Activated CD8-positive, alpha-beta memory T cell treated with anti-CD3 and anti-CD28 coated beads for 24 hours (primary cell): Measurements from ENCODE around the gene CCDC183.
"Not testable (repeated sequence)": the region's sequence is repeated elsewhere in the genome, so short reads cannot be mapped to it uniquely, and the experiment has no call there.

Source experiments
- DNase-seq: peaks from one replicate; pipeline ENCODE4 v3.0.0-alpha.2; 2020

The CCDC183 gene

GRCh38 chr9:136840140-136840876, 44.2 kb downstream of the CCDC183 start:
- no peak for DNase-seq

GRCh38 chr9:136840877-136841645, 44.9 kb downstream of the CCDC183 start:
- no peak for DNase-seq

GRCh38 chr9:136841646-136842379, 45.7 kb downstream of the CCDC183 start:
- DNase-seq = not testable (repeated sequence)

DNA sequence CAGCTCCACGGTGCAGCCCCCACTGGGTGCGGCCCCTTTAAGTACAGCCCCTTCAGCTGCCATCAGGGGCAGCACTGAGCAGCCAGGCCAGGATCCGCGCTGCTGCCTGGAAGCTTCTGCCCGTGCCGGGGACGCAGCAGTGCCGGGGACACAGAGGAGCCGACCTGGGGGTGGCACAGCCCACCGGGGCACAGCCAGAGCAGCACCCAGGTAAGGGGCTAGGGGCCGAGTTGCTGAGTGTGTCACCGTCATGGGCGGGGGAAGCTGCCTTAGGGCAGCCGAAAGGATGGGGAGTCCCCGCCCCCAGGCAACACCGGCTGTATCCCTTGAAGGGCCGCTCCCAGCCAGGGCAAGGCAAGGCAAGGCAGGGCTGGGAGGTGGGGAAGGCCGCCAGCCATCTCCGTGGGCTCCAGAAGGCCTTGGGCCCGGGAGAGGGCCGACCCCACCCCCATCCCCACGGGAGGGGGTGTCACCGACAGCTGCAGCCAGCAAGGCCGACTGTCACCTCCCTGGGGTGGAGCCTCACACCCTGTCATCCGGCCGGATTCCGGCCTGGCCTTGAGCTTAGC, 46.3 kb downstream of the CCDC183 start, which contains the start of gene AJM1:
Gene AJM1 (plus strand): TSS at position 99 of the 569 bp plus-strand sequence. CDS start 1,937 bp downstream, outside the sequence.
- DNase-seq = peak; percentile 94

- DNase-seq = not testable (repeated sequence)
These were observed 47.1 kb downstream of the CCDC183 start for GRCh38 chr9:136843159-136843800.

- DNase-seq = peak; percentile 88
These were observed 47.9 kb downstream of the CCDC183 start for GRCh38 chr9:136843801-136844740.

DNA sequence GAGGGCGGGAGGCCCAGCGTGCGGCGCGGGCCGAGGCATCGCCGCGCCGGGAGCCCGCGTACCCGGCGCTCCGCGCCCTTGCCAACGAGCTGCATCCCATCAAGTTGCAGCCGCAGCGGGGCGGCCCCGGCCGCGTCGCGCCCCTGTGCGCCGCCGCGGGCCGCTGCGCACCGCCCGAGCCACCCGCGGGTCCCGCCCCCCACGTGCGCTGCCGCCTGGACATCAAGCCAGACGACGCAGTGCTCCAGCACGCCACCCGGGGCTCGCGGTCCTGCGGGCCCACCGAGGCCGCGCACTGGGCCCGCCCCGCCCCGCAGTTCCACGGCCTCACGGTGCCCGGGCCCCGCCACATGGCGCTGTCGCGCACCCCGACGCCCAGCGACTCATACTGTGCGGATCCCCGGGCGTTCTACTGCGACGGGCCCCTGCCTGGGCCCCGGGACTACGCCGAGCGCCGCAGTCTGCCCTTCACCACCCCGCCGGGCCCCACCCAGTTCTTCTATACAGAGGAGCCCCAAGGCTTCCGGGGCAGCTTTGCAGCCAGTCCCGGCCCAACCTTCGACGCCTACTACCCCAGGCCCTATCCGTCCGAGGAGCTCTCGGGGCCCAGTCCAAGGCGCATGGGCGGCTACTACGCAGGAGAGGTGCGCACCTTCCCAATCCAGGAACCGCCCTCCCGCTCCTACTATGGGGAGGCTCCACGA, 48.8 kb downstream of the CCDC183 start:
- DNase-seq = no peak

DNA sequence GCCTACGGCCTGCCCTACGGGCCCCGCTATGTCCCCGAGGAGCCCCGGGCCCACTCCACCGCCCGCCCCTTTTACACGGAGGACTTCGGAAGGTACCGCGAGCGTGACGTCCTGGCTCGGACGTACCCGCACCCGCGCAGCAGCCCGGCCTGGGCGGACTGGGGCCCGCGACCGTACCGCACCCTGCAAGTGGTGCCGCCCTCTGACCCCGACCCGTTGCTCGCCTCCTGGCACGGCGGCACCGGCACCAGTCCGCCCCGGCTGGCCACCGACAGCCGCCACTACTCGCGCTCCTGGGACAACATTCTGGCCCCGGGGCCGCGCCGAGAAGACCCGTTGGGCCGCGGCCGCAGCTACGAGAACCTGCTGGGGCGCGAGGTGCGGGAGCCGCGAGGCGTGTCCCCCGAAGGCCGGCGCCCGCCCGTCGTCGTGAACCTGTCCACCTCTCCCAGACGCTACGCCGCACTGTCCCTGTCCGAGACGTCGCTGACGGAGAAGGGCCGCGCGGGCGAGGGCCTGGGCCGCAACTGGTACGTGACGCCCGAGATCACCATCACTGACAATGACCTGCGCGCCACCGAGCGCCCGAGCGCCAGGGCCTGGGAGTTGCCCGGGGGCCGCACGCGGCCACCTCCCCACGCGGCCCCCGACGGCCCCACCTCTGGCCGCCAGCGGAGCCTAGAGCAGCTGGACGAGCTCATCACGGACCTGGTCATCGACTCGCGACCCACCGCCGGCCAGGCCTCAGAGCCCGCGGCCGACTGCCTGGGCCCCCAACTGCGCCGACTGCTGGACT, 49.5 kb downstream of the CCDC183 start:
- DNase-seq = no peak

- no peak for DNase-seq
These were observed 50.4 kb downstream of the CCDC183 start for GRCh38 chr9:136846376-136847087.

DNA sequence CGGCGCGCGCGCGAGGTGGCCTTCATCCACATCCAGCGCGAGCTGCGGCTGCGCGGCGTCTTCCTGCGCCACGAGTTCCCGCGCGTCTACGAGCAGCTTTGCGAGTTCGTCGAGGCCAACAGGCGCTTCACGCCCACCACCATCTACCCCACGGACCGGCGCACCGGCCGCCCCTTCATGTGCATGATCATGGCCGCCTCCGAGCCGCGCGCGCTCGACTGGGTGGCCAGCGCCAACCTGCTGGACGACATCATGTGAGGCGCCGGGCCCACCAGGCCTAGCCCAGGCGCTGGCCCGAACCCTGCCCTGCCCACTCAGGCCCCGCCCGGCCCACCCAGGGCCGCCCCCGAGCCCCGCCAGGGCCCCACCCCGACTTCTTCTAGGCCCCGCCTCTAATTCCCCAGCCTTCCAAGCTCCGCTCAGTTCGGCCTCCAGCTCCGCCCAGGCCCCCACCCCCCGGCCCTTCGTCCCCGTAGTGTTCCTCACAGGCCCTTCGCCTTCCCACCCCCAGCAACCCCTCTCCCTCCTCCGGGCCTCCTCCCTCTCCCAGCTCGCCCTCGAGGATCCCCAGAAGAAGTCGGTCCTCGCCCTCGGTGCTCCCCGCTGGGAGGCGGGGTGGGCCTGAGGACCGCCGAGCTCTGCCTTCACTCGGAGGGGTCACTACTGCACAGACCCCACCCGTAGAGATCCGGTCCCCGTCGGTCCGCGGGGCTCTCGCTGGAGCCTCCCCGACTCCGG, 51.1 kb downstream of the CCDC183 start:
- no peak for DNase-seq

- peak; percentile 90 for DNase-seq
These were observed 51.8 kb downstream of the CCDC183 start for GRCh38 chr9:136847826-136848392.

DNA sequence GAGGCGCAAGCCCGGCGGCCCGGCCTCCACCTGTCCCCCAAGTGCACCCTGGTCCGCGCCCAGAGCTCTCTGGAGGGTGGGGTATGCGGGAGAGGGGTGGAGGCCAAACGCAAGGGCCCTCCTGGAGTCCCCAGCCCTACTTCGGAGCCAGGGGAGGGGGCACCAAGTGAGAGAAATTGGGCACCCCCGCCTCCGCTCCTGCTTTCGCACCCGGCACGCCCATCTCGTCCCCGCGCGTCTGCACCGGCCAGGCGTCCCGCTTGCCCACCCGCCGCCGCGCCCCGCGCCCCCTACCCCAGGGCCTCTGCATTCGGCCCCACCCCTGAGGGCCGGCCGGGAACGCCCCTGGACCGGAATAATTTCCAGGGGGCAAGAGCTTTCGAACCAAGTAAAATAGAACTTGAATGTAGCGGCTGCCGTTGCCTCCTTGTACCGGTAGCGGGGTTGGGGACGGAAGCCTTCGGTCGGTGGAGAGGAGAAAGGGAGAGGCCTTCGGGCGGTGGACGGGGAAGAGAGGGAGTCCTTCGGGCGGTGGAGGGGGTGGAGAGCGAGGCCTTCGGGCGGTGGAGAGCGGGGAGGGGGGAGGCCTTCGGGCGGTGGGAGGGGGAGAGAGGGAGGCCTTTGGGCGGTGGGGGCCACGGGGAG, 52.4 kb downstream of the CCDC183 start:
- peak; percentile 79 for DNase-seq

GRCh38 chr9:136849038-136849959, 53.2 kb downstream of the CCDC183 start, which contains the start of gene PHPT1:
Gene PHPT1, plus strand, starts transcription at chr9:136849409. Its CDS starts 22 bp downstream, at chr9:136849431.
- DNase-seq = peak; percentile 99

- no peak for DNase-seq
These were observed 54.1 kb downstream of the CCDC183 start for GRCh38 chr9:136849960-136850865.
